ENCODE results near the gene PSPN.

DNA sequence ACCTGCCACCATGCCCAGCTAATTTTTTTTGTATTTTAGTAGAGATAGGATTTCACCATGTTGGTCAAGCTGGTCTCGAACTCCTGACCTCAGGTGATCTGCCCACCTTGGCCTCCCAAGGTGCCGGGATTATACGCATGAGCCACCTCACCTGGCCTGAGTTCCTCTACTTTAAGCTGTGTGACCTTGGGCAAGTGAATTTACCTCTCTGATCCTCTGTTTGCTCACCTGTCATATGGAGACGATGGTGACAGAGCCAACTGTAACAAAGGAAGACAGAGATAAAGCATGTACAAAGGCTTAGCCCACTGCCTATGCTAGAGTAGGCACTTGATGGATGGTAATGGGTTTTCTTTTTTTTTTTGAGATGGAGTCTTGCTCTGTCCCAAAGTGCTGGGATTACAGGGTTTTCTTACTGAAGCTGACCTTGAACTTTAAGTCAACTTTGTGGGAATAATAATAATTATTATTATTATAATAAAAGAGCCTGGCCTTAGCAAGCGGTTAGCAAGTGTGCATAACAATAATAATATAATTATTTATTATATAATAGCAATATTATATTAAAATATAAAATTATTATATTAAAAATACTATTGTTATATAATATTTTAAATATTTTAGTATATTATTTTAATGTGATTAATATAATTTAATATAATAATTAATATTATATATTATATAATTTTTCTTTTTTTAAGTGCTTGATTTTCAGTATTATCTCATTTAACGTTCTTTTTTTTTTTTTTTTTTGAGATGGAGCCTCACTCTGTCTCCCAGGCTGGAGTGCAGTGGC, 41.0 kb downstream of the PSPN start:
- TF ChIP-seq PATZ1 (tag by site-specific recombination; IDR thresholded peaks at IDR 0.05): no peak
- TF ChIP-seq ZBTB6 (tag by site-specific recombination; IDR thresholded peaks at IDR 0.05): no peak
- no peak for TF ChIP-seq MZF1 (tag by site-specific recombination; IDR thresholded peaks at IDR 0.05; ENCODE audit: borderline replicate concordance)
- TF ChIP-seq KLF9 (tag by site-specific recombination; IDR thresholded peaks at IDR 0.05; ENCODE audit: low read depth): no peak
- TF ChIP-seq OVOL3 (tag by site-specific recombination; IDR thresholded peaks at IDR 0.05): no peak
- no peak for TF ChIP-seq REST (tag by site-specific recombination; IDR thresholded peaks at IDR 0.05)
- no peak for TF ChIP-seq ZNF701 (tag by site-specific recombination; IDR thresholded peaks at IDR 0.05)
- TF ChIP-seq ZNF530 (tag by site-specific recombination; IDR thresholded peaks at IDR 0.05; ENCODE audit: low read depth): no peak
- no peak for TF ChIP-seq ZNF510 (tag by site-specific recombination; IDR thresholded peaks at IDR 0.05; ENCODE audit: insufficient replicate concordance)
- no peak for TF ChIP-seq ATF2 (tag by site-specific recombination; IDR thresholded peaks at IDR 0.05; ENCODE audit: low read depth)

All from HEK293 (cell line).